H9 (cell line): ENCODE results near the gene CLSTN3. TPM values are rescaled to one million over a fixed set of nuclear protein-coding genes. Genes with fewer than 3 reads are reported as not detected.

Source experiments
- DNase-seq: peaks from one replicate; pipeline ENCODE4 v3.0.0-alpha.2; 2017
- H2AFZ ChIP-seq: one replicate; pipeline ENCODE4 v1.6.1; 2013; ENCODE audit warnings: mild to moderate bottlenecking, low read length, control low read depth, moderate library complexity
- H2AK5ac ChIP-seq: 2 replicates; pipeline ENCODE4 v1.6.1; 2013; ENCODE audit warnings: low read length, control low read depth, mixed read lengths; ENCODE audit not compliant: insufficient read length
- H2BK120ac ChIP-seq: one replicate; pipeline ENCODE4 v1.6.1; 2013; ENCODE audit warnings: low read depth, mild to moderate bottlenecking, low read length, control low read depth, inconsistent platforms; ENCODE audit not compliant: poor library complexity, severe bottlenecking
- H2BK12ac ChIP-seq: 2 replicates; pipeline ENCODE4 v1.6.1; 2013; ENCODE audit warnings: low read length, control low read depth, mixed read lengths, low read depth; ENCODE audit not compliant: insufficient read length
- H2BK15ac ChIP-seq: 2 replicates; pipeline ENCODE4 v1.6.1; 2013; ENCODE audit warnings: low read depth, low read length, control low read depth
- H2BK20ac ChIP-seq: one replicate; pipeline ENCODE4 v1.6.1; 2013; ENCODE audit warnings: low read depth, mild to moderate bottlenecking, low read length, control low read depth, inconsistent platforms; ENCODE audit not compliant: poor library complexity, severe bottlenecking
- H2BK5ac ChIP-seq: 2 replicates; pipeline ENCODE4 v1.6.1; 2013; ENCODE audit warnings: low read length, control low read depth, mixed read lengths; ENCODE audit not compliant: insufficient read length
- H3K14ac ChIP-seq: 2 replicates; pipeline ENCODE4 v1.6.1; 2013; ENCODE audit warnings: low read length, control low read depth; ENCODE audit not compliant: insufficient read depth
- H3K18ac ChIP-seq: 2 replicates; pipeline ENCODE4 v1.6.1; 2013; ENCODE audit warnings: low read depth, mild to moderate bottlenecking, mixed read lengths, low read length, control low read depth; ENCODE audit not compliant: insufficient read length
- H3K23ac ChIP-seq: 2 replicates; pipeline ENCODE4 v1.6.1; 2013; ENCODE audit warnings: low read length, control low read depth, mixed read lengths, low read depth; ENCODE audit not compliant: insufficient read length
- H3K23me2 ChIP-seq: 2 replicates; pipeline ENCODE4 v1.6.1; 2013; ENCODE audit warnings: low read depth, mild to moderate bottlenecking, mixed read lengths, low read length, control low read depth; ENCODE audit not compliant: insufficient read length, poor library complexity, severe bottlenecking
- H3K27ac ChIP-seq: 2 replicates; pipeline ENCODE4 v1.5.1; 2013; ENCODE audit warnings: low read length, control low read depth, mixed read lengths, low read depth; ENCODE audit not compliant: insufficient read length
- H3K27me3 ChIP-seq: 2 replicates; pipeline ENCODE4 v1.6.1; 2013; ENCODE audit warnings: low read length, control low read depth, inconsistent platforms; ENCODE audit not compliant: insufficient read depth
- H3K4ac ChIP-seq: 2 replicates; pipeline ENCODE4 v1.6.1; 2013; ENCODE audit warnings: low read depth, mild to moderate bottlenecking, control low read depth, inconsistent platforms, low read length, moderate library complexity
- H3K4me1 ChIP-seq: 2 replicates; pipeline ENCODE4 v1.6.1; 2013; ENCODE audit warnings: low read length, control low read depth, inconsistent platforms; ENCODE audit not compliant: insufficient read depth
- H3K4me2 ChIP-seq: 2 replicates; pipeline ENCODE4 v1.6.1; 2013; ENCODE audit warnings: low read length, control low read depth, mixed read lengths; ENCODE audit not compliant: insufficient read length, insufficient read depth
- H3K56ac ChIP-seq: 2 replicates; pipeline ENCODE4 v1.6.1; 2013; ENCODE audit warnings: low read depth, mild to moderate bottlenecking, mixed read lengths, low read length, control low read depth; ENCODE audit not compliant: insufficient read length
- H3K79me1 ChIP-seq: 2 replicates; pipeline ENCODE4 v1.6.1; 2013; ENCODE audit warnings: low read depth, mild to moderate bottlenecking, moderate library complexity, low read length, control low read depth, inconsistent platforms; ENCODE audit not compliant: insufficient read depth, poor library complexity, severe bottlenecking
- H3K79me2 ChIP-seq: 2 replicates; pipeline ENCODE4 v1.6.1; 2013; ENCODE audit warnings: low read length, control low read depth, inconsistent platforms; ENCODE audit not compliant: insufficient read depth
- H3K9ac ChIP-seq: 2 replicates; pipeline ENCODE4 v1.6.1; 2013; ENCODE audit warnings: low read length, control low read depth, mixed read lengths; ENCODE audit not compliant: insufficient read length; ENCODE audit errors: extremely low read depth
- H3K9me3 ChIP-seq: one replicate; pipeline ENCODE4 v1.6.1; 2013; ENCODE audit warnings: low read depth, low read length, inconsistent platforms; ENCODE audit not compliant: control insufficient read depth
- H3T11ph ChIP-seq: one replicate; pipeline ENCODE4 v1.6.1; 2013; ENCODE audit warnings: mild to moderate bottlenecking, low read length, control low read depth, inconsistent platforms
- H4K20me1 ChIP-seq: one replicate; pipeline ENCODE4 v1.6.1; 2013; ENCODE audit not compliant: control insufficient read depth, insufficient read length, insufficient read depth
- H4K5ac ChIP-seq: 2 replicates; pipeline ENCODE4 v1.6.1; 2013; ENCODE audit warnings: low read depth, mild to moderate bottlenecking, mixed read lengths, low read length, control low read depth; ENCODE audit not compliant: insufficient read length
- H4K8ac ChIP-seq: replicated peaks from 2 replicates; pipeline ENCODE4 v1.6.1; 2013; ENCODE audit warnings: low read length, control low read depth, mixed read lengths, low read depth; ENCODE audit not compliant: insufficient read length
- H4K91ac ChIP-seq: 2 replicates; pipeline ENCODE4 v1.6.1; 2013; ENCODE audit warnings: low read depth, mild to moderate bottlenecking, moderate library complexity, mixed read lengths, low read length, control low read depth; ENCODE audit not compliant: insufficient read length
- H3K27ac Mint-ChIP-seq, 3 experiments: 2 replicates in 2 of 3; 3 replicates in 1 of 3; pipeline ENCODE4 v1.8.0; 2020 to 2021; ENCODE audit warnings: mixed read lengths in 3 of 3, mild to moderate bottlenecking in 1 of 3, moderate library complexity in 1 of 3
- H3K27me3 Mint-ChIP-seq: 2 replicates; pipeline ENCODE4 v1.8.0; 2021; ENCODE audit warnings: low read depth, mild to moderate bottlenecking, moderate library complexity, mixed read lengths
- H3K36me3 Mint-ChIP-seq, 3 experiments: 2 replicates in 2 of 3; 3 replicates in 1 of 3; pipeline ENCODE4 v1.8.0; 2020 to 2021; ENCODE audit warnings: low read depth in 3 of 3, mixed read lengths in 3 of 3; ENCODE audit not compliant: insufficient read depth in 1 of 3
- H3K4me1 Mint-ChIP-seq, 2 experiments: 2 replicates each; pipeline ENCODE4 v1.8.0; 2020; ENCODE audit warnings: mixed read lengths in 2 of 2
- H3K4me3 Mint-ChIP-seq, 2 experiments: 2 replicates in 1 of 2; 3 replicates in 1 of 2; pipeline ENCODE4 v1.8.0; 2020 to 2021; ENCODE audit warnings: mild to moderate bottlenecking in 2 of 2, mixed read lengths in 2 of 2, moderate library complexity in 1 of 2
- H3K9me3 Mint-ChIP-seq, 2 experiments: 2 replicates in 1 of 2; 3 replicates in 1 of 2; pipeline ENCODE4 v1.8.0; 2020; ENCODE audit warnings: mild to moderate bottlenecking in 2 of 2, mixed read lengths in 2 of 2, moderate library complexity in 1 of 2
- WGBS: extraction: QIAGEN DNeasy Blood & Tissue Kit; methylation state at CpG from one replicate; pipeline ENCODE4 v1.1.7; 2013; ENCODE audit warnings: missing lambda C conversion rate, low lambda C conversion rate, mixed read lengths; ENCODE audit not compliant: insufficient read length; ENCODE audit errors: extremely low coverage; 5-methylcytosine and 5-hydroxymethylcytosine counted together
- total RNA-seq: library from RNA; stranded (reverse); gene quantifications from 2 replicates; pipeline ENCODE4 v1.2.1, GENCODE V29; 2021
- TF ChIP-seq, protein P1 (sequence below): fragments of 200-600 bp; sonication (generic); conservative IDR thresholded peaks from 3 replicates; pipeline ENCODE4 v1.8.0; 2021; ENCODE audit warnings: antibody characterized with exemption, mild to moderate bottlenecking

CLSTN3 gene
- total RNA-seq, 1 experiment from 2014 or later, result 26.2 TPM

- Histone ChIP-seq H3K56ac (no peak overlapping the region), H4K5ac (no peak overlapping the region), H3K14ac (no peak overlapping the region), H4K8ac (no peak overlapping the region), H3K9ac (no peak overlapping the region), H2AK5ac (no peak overlapping the region), H3K23me2 (no peaks in the 10 kb centered on the region), H3T11ph (no peak overlapping the region), H2BK12ac (no peak overlapping the region), H3K18ac (no peak overlapping the region), H3K27ac (no peak overlapping the region), H2AFZ (no peak overlapping the region), H3K27me3 (no peaks in the 10 kb centered on the region), H2BK5ac (no peak overlapping the region), H3K79me1 (no peaks in the 10 kb centered on the region), H3K4me1 (no peaks in the 10 kb centered on the region), H3K9me3 (no peaks in the 10 kb centered on the region), H2BK15ac (no peak overlapping the region), H3K4me2 (no peak overlapping the region), H2BK20ac (no peak overlapping the region), H3K79me2 (no peaks in the 10 kb centered on the region), H3K4ac (no peak overlapping the region), H3K23ac (no peak overlapping the region), H4K20me1 (no peaks in the 10 kb centered on the region), H2BK120ac (no peak overlapping the region), H4K91ac (no peak overlapping the region)
- Mint-ChIP-seq H3K27ac (no peak overlapping the region), H3K27me3 (no peaks in the 10 kb centered on the region), H3K4me3 (no peak overlapping the region), H3K9me3 (no peaks in the 10 kb centered on the region), H3K4me1 (no peaks in the 10 kb centered on the region), H3K36me3 (peaks cover 0 to 21% (median 20%) of the 10 kb centered on the region in 3 experiments; a peak in 6 of 7 replicates)
- DNase-seq, result no peak
- WGBS, result no CpG with 5 or more reads among the region's 6 CpGs
- TF ChIP-seq, protein P1, sequence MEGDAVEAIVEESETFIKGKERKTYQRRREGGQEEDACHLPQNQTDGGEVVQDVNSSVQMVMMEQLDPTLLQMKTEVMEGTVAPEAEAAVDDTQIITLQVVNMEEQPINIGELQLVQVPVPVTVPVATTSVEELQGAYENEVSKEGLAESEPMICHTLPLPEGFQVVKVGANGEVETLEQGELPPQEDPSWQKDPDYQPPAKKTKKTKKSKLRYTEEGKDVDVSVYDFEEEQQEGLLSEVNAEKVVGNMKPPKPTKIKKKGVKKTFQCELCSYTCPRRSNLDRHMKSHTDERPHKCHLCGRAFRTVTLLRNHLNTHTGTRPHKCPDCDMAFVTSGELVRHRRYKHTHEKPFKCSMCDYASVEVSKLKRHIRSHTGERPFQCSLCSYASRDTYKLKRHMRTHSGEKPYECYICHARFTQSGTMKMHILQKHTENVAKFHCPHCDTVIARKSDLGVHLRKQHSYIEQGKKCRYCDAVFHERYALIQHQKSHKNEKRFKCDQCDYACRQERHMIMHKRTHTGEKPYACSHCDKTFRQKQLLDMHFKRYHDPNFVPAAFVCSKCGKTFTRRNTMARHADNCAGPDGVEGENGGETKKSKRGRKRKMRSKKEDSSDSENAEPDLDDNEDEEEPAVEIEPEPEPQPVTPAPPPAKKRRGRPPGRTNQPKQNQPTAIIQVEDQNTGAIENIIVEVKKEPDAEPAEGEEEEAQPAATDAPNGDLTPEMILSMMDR, result no peak
Observed at GRCh38 chr12:7154042-7154441, 23.9 kb downstream of the CLSTN3 start.
